Activated CD8-positive, alpha-beta memory T cell treated with anti-CD3 and anti-CD28 coated beads for 36 hours (primary cell): ENCODE data around the gene ENTPD1. TPM values are rescaled to one million over a fixed set of nuclear protein-coding genes. Genes with fewer than 3 reads are reported as not detected.
"Not testable (repeated sequence)": the region's sequence is repeated elsewhere in the genome, so short reads cannot be mapped to it uniquely, and the experiment has no call there.

Experiments used
- CTCF ChIA-PET: fragments of 350-600 bp; sonication (Branson Sonifier 250); formaldehyde crosslinking; loops from one replicate; lab custom pipeline; 2021; ENCODE audit warnings: antibody characterized with exemption; lab: Charles Lee
- POLR2A ChIA-PET: fragments of 350-600 bp; sonication (Branson Sonifier 250); formaldehyde crosslinking; loops from one replicate; lab custom pipeline; 2021; ENCODE audit warnings: antibody characterized with exemption; lab: Charles Lee
- total RNA-seq, 2 experiments: library from RNA; stranded (reverse); gene quantifications; one replicate each; pipeline ENCODE4 v1.2.3, GENCODE V29; 2021

The ENTPD1 gene
- total RNA-seq, 2 experiments from 2014 or later = 8.5 to 9.7 TPM

DNA sequence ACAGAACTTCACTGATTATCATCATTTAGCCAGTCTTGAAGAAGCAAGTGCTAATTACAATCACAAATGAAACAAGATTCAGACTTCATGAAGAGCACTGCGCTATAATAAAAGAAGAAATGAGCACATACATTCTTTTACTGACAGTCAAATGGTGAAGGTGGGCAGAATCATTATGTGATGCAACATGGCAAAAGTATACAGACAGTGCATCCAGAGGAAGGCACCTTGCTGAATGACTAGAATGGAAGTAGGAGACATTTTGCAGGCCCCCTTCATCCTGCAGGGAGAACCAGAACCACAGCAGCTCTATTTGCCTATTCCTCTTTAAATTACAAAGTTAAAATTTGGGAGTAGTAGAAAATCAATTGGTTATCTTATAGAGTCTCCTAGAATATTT, 120.8 kb downstream of the ENTPD1 start:
- CTCF ChIA-PET = no interaction called here
- POLR2A ChIA-PET = no interaction called here

DNA sequence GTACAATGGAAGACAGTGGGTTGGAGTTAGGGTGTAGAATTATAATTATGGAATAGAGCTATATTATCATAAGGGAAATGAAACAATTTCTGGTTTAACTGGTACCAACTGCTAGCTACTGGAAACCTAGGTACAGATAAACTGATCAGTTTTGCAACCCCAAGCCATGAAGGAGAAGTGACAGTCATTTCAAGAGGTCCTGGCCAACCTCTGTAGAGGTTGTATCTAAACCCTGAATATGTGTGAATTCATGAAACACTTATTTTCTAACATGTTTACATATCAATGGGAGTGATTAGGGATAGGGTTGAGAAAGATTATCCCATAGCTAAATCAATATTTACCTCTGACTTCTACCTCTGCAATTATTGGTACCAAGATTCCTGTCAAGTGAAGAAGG, 121.9 kb downstream of the ENTPD1 start:
- CTCF ChIA-PET = interaction anchor here (0.5 kb wide), 1 partner anchor 25 kb away, joined by 3 read pairs; no protein-coding TSS in a partner anchor
- POLR2A ChIA-PET = no interaction called here

DNA sequence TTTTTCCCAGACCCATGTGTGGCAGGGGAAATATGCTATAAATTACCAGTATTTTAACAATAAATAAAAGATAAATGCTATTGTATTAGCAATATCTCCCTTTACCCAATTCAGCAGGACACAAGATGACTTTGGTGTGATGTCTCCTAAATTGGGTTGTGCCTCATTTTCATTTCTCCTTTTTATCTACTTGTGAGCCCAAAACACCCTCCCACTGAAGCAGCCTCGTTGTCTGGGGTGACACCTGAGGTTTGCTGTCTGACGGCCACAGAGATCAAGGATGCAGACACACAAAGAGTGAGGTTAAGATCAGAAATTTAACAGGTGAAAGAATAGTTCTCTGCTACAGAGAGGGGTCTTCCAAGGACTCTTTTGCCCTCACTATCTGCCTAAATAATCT, 124.7 kb downstream of the ENTPD1 start:
- ChIA-PET CTCF (no interaction called here), POLR2A (no interaction called here)

DNA sequence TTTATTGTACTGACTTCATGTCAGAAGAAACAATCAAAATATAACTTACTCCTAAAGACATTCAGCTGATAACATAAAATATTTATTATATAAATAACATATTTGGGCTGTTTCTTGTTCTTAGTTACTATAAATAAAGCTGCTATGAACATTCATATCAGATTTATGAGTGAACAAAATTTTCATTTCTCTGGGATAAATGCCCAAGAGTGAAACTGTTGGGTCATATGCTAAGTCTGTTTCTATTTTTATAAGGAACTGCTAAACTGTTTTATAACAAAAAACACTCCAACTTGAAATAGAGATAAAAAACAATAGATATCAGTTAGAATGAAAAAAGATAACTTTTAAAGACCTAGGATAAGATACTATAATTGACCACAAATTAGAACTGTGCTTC, 125.4 kb downstream of the ENTPD1 start:
- ChIA-PET POLR2A (no interaction called here), CTCF (no interaction called here)

DNA sequence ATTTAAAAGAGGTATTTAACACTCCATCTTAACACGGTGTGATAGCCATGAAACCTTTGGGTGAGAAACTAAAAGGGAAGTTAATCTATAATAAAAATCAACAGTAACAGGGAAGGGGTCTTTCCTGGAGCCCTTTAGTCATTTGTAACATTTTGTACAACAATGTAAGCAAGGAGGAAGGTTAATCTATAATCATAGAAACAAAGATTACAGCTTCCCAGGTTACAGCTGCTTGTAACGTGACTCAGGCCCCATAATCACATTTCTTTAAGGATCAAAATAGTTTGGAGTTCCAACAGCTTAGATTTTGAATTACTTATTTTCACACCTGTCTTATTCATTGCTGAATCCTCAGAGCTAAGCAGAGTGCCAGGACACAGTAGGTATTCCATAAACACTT, 133.9 kb downstream of the ENTPD1 start:
- POLR2A ChIA-PET = no interaction called here
- CTCF ChIA-PET = no interaction called here

- ChIA-PET POLR2A (no interaction called here), CTCF (no interaction called here)
Measured at GRCh38 chr10:95896071-95896850, 140.3 kb downstream of the ENTPD1 start.

DNA sequence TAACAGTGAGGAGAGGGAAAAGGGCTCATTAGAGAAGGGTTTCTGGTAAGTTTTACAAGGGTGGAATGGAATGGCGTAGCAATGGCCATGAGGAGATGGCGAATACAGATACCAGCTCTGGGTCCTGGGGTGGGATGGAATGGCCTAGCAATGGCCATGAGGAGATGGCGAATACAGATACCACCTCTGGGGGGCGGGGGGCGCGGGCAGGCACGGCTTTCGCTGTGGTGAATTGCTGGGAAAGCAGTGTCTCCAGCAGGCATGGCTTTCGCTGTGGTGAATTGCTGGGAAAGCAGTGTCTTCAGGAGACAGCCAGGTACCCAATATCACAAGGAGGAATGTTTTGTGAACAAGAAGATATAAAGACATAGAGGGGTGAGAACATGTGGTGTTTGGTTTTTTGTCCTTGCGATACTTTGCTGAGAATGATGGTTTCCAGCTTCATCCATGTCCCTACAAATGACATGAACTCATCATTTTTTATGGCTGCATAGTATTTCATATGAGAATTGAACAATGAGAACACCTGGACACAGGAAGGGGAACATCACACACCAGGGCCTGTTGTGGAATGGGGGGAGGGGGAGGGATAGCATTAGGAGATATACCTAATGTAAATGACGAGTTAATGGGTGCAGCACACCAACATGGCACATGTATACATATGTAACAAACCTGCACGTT, 150.1 kb downstream of the ENTPD1 start:
- CTCF ChIA-PET = interaction anchor here (0.8 to 1.6 kb wide), 3 partner anchors 41 to 213 kb away, joined by 3 to 6 read pairs (median 3); partner anchors contain the start of gene TCTN3
- POLR2A ChIA-PET = not testable (repeated sequence)

GRCh38 chr10:95906677-95907455, 150.9 kb downstream of the ENTPD1 start:
- ChIA-PET CTCF (interaction anchor here (0.8 to 1.6 kb wide), 5 partner anchors 42 to 223 kb away, joined by 3 to 7 read pairs (median 3); partner anchors contain the start of genes TCTN3 and ZNF518A), POLR2A (interaction anchor here (1.0 kb wide), 1 partner anchor 42 kb away, joined by 3 read pairs; no protein-coding TSS in a partner anchor)

DNA sequence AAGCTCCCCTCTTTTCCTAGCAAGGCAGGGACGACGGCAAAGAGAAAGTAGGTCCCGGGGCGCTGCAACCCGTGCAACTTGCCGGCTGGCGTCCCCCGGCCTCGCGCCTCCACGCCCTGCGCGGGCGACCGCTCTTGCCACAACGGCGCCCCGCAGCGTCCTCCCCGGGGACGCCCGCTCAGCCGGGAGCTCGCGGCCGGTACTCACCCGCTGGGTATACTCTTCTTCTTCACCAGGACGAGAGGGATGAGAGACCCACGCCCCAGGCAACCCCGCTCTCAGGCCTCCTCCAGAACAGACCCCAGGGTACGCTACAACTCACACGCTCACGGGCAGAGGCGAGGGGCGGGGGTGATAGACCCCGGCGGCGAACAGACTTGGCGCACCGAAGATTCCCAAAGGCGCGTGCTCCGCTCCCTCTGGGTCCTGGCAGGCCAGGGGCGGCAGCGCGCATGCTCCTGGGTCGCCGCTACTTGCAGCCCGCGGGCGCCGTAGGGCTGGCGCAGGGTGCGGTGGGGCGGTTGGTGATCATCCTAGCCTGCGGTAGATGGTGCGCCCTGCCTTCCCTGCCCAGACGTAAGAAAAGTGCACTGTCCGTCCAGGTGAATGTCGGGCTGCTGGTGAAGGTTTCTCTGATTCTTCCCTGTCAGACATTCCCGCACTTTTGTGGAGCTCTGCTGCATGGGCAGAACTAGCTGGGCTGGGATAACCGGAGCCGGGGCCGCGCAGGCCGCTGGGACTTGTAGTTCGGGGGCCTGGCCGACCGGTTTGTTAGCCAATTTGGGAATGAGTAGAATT, 151.7 kb downstream of the ENTPD1 start, which contains the start of gene CC2D2B:
CC2D2B (plus strand) TSS at position 520 of the 798 bp plus-strand sequence. CDS start 3,349 bp downstream, outside the sequence.
- POLR2A ChIA-PET = interaction anchor here (0.6 to 1.0 kb wide), 2 partner anchors 43 to 214 kb away, joined by 3 read pairs; partner anchors contain the start of gene TCTN3

GRCh38 chr10:95908450-95908849, 152.5 kb downstream of the ENTPD1 start:
- CTCF ChIA-PET = no interaction called here
- POLR2A ChIA-PET = interaction anchor here (0.6 kb wide), 2 partner anchors 215 to 255 kb away, joined by 3 read pairs; partner anchors contain the start of gene TCTN3

More for the DNA sequence above, 151.7 kb downstream of the ENTPD1 start, which contains the start of gene CC2D2B:
- CTCF ChIA-PET = interaction anchor here (1.0 to 1.6 kb wide), 3 partner anchors 42 to 222 kb away, joined by 3 to 7 read pairs (median 6); partner anchors contain the start of genes TCTN3 and ZNF518A

- CTCF ChIA-PET = no interaction called here
Measured at GRCh38 chr10:95909561-95909960, 153.6 kb downstream of the ENTPD1 start.

DNA sequence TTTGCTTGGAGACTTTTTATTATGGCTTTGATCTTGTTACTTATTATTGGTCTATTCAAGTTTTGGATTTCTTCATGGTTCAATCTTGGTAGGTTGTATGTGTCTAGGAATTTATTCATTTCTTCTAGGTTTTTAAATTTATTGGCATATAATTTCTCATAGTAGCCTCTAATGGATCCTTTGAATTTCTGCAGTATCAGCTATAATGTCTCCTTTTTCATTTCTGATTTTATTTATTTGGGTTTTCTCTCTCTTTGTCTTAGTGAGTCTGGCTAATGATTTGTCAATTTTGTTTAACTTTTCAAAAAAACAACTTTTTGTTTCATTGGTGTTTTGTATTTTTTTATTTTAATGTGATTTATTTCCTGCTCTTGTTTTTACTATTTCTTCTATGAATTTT, 160.1 kb downstream of the ENTPD1 start:
- POLR2A ChIA-PET, CTCF ChIA-PET: not testable (repeated sequence)

More at GRCh38 chr10:95909561-95909960, 153.6 kb downstream of the ENTPD1 start:
- POLR2A ChIA-PET = no interaction called here

Other genes with a start within 250 kb of the ENTPD1 start
- gene SORBS1, start 194.8 kb upstream of the ENTPD1 start, total RNA-seq = under 1 TPM; 0.95 to 0.96 TPM
- gene ALDH18A1, start 99.5 kb upstream of the ENTPD1 start, total RNA-seq = 100 to 1,000 TPM; 109 to 121 TPM
- gene TCTN3, start 62.2 kb upstream of the ENTPD1 start, total RNA-seq = 10 to 100 TPM; 31.5 to 32.3 TPM
- not detected for gene CC2D2B, start 151.8 kb downstream of the ENTPD1 start, total RNA-seq